ENCODE results near the gene CDK13. TPM values are rescaled to one million over a fixed set of nuclear protein-coding genes. Genes with fewer than 3 reads are reported as not detected.

The CDK13 gene
- total RNA-seq, 1 experiment from 2014 or later = 52.2 TPM

- H3K4me1 ChIP-seq (ENCODE audit: insufficient read depth, low read length) = peaks cover 2% of the 10 kb centered on the region; the same call in 1 of the 2 replicates
- H3K27ac ChIP-seq (ENCODE audit: insufficient read length, low read depth, low read length) = peak overlapping the region; percentile 94
- H3K9ac ChIP-seq (ENCODE audit: extremely low read depth, insufficient read length, low read length) = peak overlapping the region; percentile 88
- no peak for DNase-seq
- no peak overlapping the region for H4K5ac ChIP-seq (ENCODE audit: insufficient read length, low read depth, low read length)
- H3K9me3 ChIP-seq (ENCODE audit: control insufficient read depth, low read depth, low read length) = no peaks in the 10 kb centered on the region
- H4K91ac ChIP-seq (ENCODE audit: insufficient read length, low read depth, low read length) = no peak overlapping the region
- H3K27me3 ChIP-seq (ENCODE audit: insufficient read depth, low read length) = no peaks in the 10 kb centered on the region
- no peak overlapping the region for H3K4ac ChIP-seq (ENCODE audit: low read depth, low read length)
- peak overlapping the region; percentile 98 to 100 for H3K4me3 Mint-ChIP-seq
- peak overlapping the region; percentile 100 for H3K27ac Mint-ChIP-seq
- H3K14ac ChIP-seq (ENCODE audit: insufficient read depth, low read length) = no peak overlapping the region
- no CpG with 5 or more reads among the region's 10 CpGs for WGBS (ENCODE audit: extremely low coverage, insufficient read length, low lambda C conversion rate)
- no peak overlapping the region for H2BK12ac ChIP-seq (ENCODE audit: insufficient read length, low read depth, low read length)
- no peak overlapping the region for H3K18ac ChIP-seq (ENCODE audit: insufficient read length, low read depth, low read length)
- H3K23ac ChIP-seq (ENCODE audit: insufficient read length, low read depth, low read length) = no peak overlapping the region
- H3K23me2 ChIP-seq (ENCODE audit: insufficient read length, low read depth, low read length, poor library complexity, severe bottlenecking) = peaks cover 4% of the 10 kb centered on the region
- peaks cover 6 to 10% (median 9%) of the 10 kb centered on the region in 3 experiments for H3K36me3 Mint-ChIP-seq (ENCODE audit: insufficient read depth in 1 of 3, low read depth in 3 of 3)
- H2BK20ac ChIP-seq (ENCODE audit: low read depth, low read length, poor library complexity, severe bottlenecking) = no peak overlapping the region
- H2BK120ac ChIP-seq (ENCODE audit: low read depth, low read length, poor library complexity, severe bottlenecking) = no peak overlapping the region
- H3K79me1 ChIP-seq (ENCODE audit: insufficient read depth, low read depth, low read length, poor library complexity, severe bottlenecking) = no peaks in the 10 kb centered on the region
- no peaks in the 10 kb centered on the region for H4K20me1 ChIP-seq (ENCODE audit: control insufficient read depth, insufficient read depth, insufficient read length)
- no peak overlapping the region for H2BK5ac ChIP-seq (ENCODE audit: insufficient read length, low read length)
- H2AFZ ChIP-seq (ENCODE audit: low read length) = no peak overlapping the region
- no peak overlapping the region for H3T11ph ChIP-seq (ENCODE audit: low read length)
- peaks cover 0 to 6% of the 10 kb centered on the region in 2 experiments; a peak in 2 of 5 replicates for H3K9me3 Mint-ChIP-seq
- TF ChIP-seq CTCF (conservative IDR thresholded peaks at IDR 0.05) = no peak
- H3K4me1 Mint-ChIP-seq = peaks cover 8 to 18% of the 10 kb centered on the region in 2 experiments
- no peak overlapping the region for H2BK15ac ChIP-seq (ENCODE audit: low read depth, low read length)
- peak overlapping the region; percentile 74 for H3K4me2 ChIP-seq (ENCODE audit: insufficient read depth, insufficient read length, low read length)
- no peak overlapping the region for H3K56ac ChIP-seq (ENCODE audit: insufficient read length, low read depth, low read length)
- no peak overlapping the region for H2AK5ac ChIP-seq (ENCODE audit: insufficient read length, low read length)
- no peak overlapping the region for H4K8ac ChIP-seq (replicated peaks; ENCODE audit: insufficient read length, low read depth, low read length)
- H3K27me3 Mint-ChIP-seq (ENCODE audit: low read depth) = no peaks in the 10 kb centered on the region
- peaks cover 14% of the 10 kb centered on the region; the same call in 1 of the 2 replicates for H3K79me2 ChIP-seq (ENCODE audit: insufficient read depth, low read length)
Observed at GRCh38 chr7:39948375-39948955, 1.6 kb upstream of the CDK13 start.
